Uterus (tissue), 4 donors: ENCODE data around the gene CELA2B. TPM values are rescaled to one million over a fixed set of nuclear protein-coding genes. Genes with fewer than 3 reads are reported as not detected.
"Not testable (repeated sequence)": the region's sequence is repeated elsewhere in the genome, so short reads cannot be mapped to it uniquely, and the experiment has no call there.

Experiments used
- DNase-seq, 2 donors: peaks; one replicate each; pipeline ENCODE4 v3.0.0-alpha.2; 2019 to 2020
- H3K27ac ChIP-seq, 2 donors: fragments of 200-600 bp; sonication (generic); 1 replicate in 1 of 2; 2 replicates in 1 of 2; pipeline ENCODE4 v1.5.1; 2016 to 2018
- H3K27me3 ChIP-seq, 2 donors: fragments of 200-600 bp; sonication (generic); one replicate each; pipeline ENCODE4 v1.5.1; 2018 to 2019; ENCODE audit warnings: control low read depth in 1 of 2
- H3K36me3 ChIP-seq, 2 donors: fragments of 200-600 bp; sonication (generic); one replicate each; pipeline ENCODE4 v1.5.1; 2019; ENCODE audit warnings: control low read depth in 1 of 2
- H3K4me1 ChIP-seq, 2 donors: fragments of 200-600 bp; sonication (generic); one replicate each; pipeline ENCODE4 v1.5.1; 2018 to 2019; ENCODE audit warnings: control low read depth in 1 of 2
- H3K4me3 ChIP-seq, 2 donors: fragments of 200-600 bp; sonication (generic); 1 replicate in 1 of 2; 2 replicates in 1 of 2; pipeline ENCODE4 v1.5.1; 2018 to 2019; ENCODE audit warnings: mild to moderate bottlenecking in 1 of 2
- H3K9me3 ChIP-seq, 2 donors: fragments of 200-600 bp; sonication (generic); one replicate each; pipeline ENCODE4 v1.5.1; 2019; ENCODE audit warnings: control low read depth in 1 of 2
- CTCF ChIP-seq, 4 experiments: fragments of 200-600 bp in 2 of 4; fragments of 450-650 bp in 2 of 4; sonication (generic) in 2 of 4; IDR thresholded peaks; one replicate each; pipeline ENCODE4 v1.5.1; 2016 to 2019; ENCODE audit warnings: antibody characterized with exemption in 4 of 4, mild to moderate bottlenecking in 2 of 4, moderate library complexity in 1 of 4
- POLR2A ChIP-seq, 2 donors: fragments of 450-650 bp; IDR thresholded peaks; one replicate each; pipeline ENCODE4 v1.6.1; 2016; ENCODE audit warnings: antibody characterized with exemption in 2 of 2, mild to moderate bottlenecking in 1 of 2, moderate library complexity in 1 of 2
- intact Hi-C: fragments of 100-400 bp; cut with DNase I; formaldehyde crosslinking; loops from one replicate; pipeline ENCODE4 v1.15.1; 2023; ENCODE audit warnings: low total_unique reads
- total RNA-seq, 4 donors: library from RNA; depleted of rRNA in 3 of 4; stranded (reverse); fragments of >200 nt in 3 of 4; gene quantifications; one replicate each; pipeline versions ENCODE4 v1.1.0 to v1.2.4, GENCODE V29; 2014 to 2023
- donor health status: DM: yes; HTN: yes; CAD: no.

The CELA2B gene
- total RNA-seq, 4 donors from 2014 or later: not detected

GRCh38 chr1:15457585-15457984 lies 18.3 kb upstream of the CELA2B start:
- no peaks in the 10 kb centered on the region for H3K4me1 ChIP-seq
- TF ChIP-seq POLR2A (IDR thresholded peaks at IDR 0.05) (no peak), CTCF (IDR thresholded peaks at IDR 0.05) (no peak)
- intact Hi-C loops: no loop called here

GRCh38 chr1:15458388-15458787 lies 17.5 kb upstream of the CELA2B start:
- H3K4me1 ChIP-seq, intact Hi-C loops, H3K36me3 ChIP-seq, H3K9me3 ChIP-seq, DNase-seq, H3K4me3 ChIP-seq, H3K27me3 ChIP-seq, H3K27ac ChIP-seq: not testable (repeated sequence)

More at GRCh38 chr1:15457585-15457984, 18.3 kb upstream of the CELA2B start:
- Histone ChIP-seq H3K4me3 (no peak overlapping the region), H3K36me3 (no peaks in the 10 kb centered on the region), H3K9me3 (no peaks in the 10 kb centered on the region), H3K27ac (no peak overlapping the region), H3K27me3 (no peaks in the 10 kb centered on the region)
- DNase-seq: no peak

GRCh38 chr1:15459771-15460707 lies 15.9 kb upstream of the CELA2B start:
- no peaks in the 10 kb centered on the region for H3K36me3 ChIP-seq
- H3K4me1 ChIP-seq: no peaks in the 10 kb centered on the region
- no peak overlapping the region for H3K4me3 ChIP-seq
- H3K27ac ChIP-seq: no peak overlapping the region
- no peaks in the 10 kb centered on the region for H3K9me3 ChIP-seq
- no peak for TF ChIP-seq POLR2A (IDR thresholded peaks at IDR 0.05)
- no peak for TF ChIP-seq CTCF (IDR thresholded peaks at IDR 0.05)
- no peaks in the 10 kb centered on the region for H3K27me3 ChIP-seq
- intact Hi-C loops: no loop called here
- DNase-seq: no peak

GRCh38 chr1:15460708-15461095 lies 15.2 kb upstream of the CELA2B start:
- H3K36me3 ChIP-seq: no peaks in the 10 kb centered on the region
- no peaks in the 10 kb centered on the region for H3K4me1 ChIP-seq
- intact Hi-C loops: no loop called here
- TF ChIP-seq POLR2A (IDR thresholded peaks at IDR 0.05) (no peak), CTCF (IDR thresholded peaks at IDR 0.05) (no peak)
- no peak for DNase-seq
- H3K9me3 ChIP-seq: no peaks in the 10 kb centered on the region
- no peak overlapping the region for H3K4me3 ChIP-seq
- H3K27ac ChIP-seq: no peak overlapping the region
- H3K27me3 ChIP-seq: no peaks in the 10 kb centered on the region

GRCh38 chr1:15463064-15463800 lies 12.7 kb upstream of the CELA2B start:
- H3K4me3 ChIP-seq, H3K27ac ChIP-seq, H3K27me3 ChIP-seq, H3K36me3 ChIP-seq, H3K4me1 ChIP-seq, intact Hi-C loops, H3K9me3 ChIP-seq, DNase-seq: not testable (repeated sequence)

GRCh38 chr1:15463926-15464322 lies 12.0 kb upstream of the CELA2B start:
- H3K4me3 ChIP-seq, H3K36me3 ChIP-seq, H3K27me3 ChIP-seq, H3K27ac ChIP-seq, intact Hi-C loops, H3K4me1 ChIP-seq, DNase-seq, H3K9me3 ChIP-seq: not testable (repeated sequence)
